D721Med (cell line): ENCODE measurements around the gene PNKP.

Experiments used
- DNase-seq: peaks from one replicate; pipeline ENCODE4 v3.0.0; 2011; ENCODE audit warnings: low spot score; ENCODE audit not compliant: insufficient read length
- FAIRE-seq: peaks from 2 replicates; lab custom pipeline; 2011; peaks lifted over from hg19 to GRCh38; lab: Jason Lieb, UNC
- CTCF ChIP-seq: IDR thresholded peaks from 2 replicates; pipeline ENCODE4 v1.5.1; 2012; ENCODE audit warnings: mild to moderate bottlenecking, control low read depth; ENCODE audit not compliant: insufficient read depth; ENCODE audit errors: missing control alignments

PNKP gene

GRCh38 chr19:49840321-49840720 is 27.1 kb downstream of the PNKP start:
- no peak for TF ChIP-seq CTCF
- no peak for FAIRE-seq
- DNase-seq: no peak

- no peak for FAIRE-seq
- no peak for DNase-seq
- no peak for TF ChIP-seq CTCF
Observed at GRCh38 chr19:49839713-49840112, 27.7 kb downstream of the PNKP start.

- no peak for DNase-seq
- no peak for FAIRE-seq
- no peak for TF ChIP-seq CTCF
Observed at GRCh38 chr19:49838885-49839588, 28.3 kb downstream of the PNKP start.

GRCh38 chr19:49837425-49837824 is 30.0 kb downstream of the PNKP start:
- FAIRE-seq (no peak), DNase-seq (no peak)
- no peak for TF ChIP-seq CTCF

- FAIRE-seq (no peak), DNase-seq (no peak)
- no peak for TF ChIP-seq CTCF
Observed at GRCh38 chr19:49837009-49837310, 30.4 kb downstream of the PNKP start.

- no peak for TF ChIP-seq CTCF
- DNase-seq (no peak), FAIRE-seq (no peak)
Observed at GRCh38 chr19:49836176-49837008, 31.0 kb downstream of the PNKP start.

GRCh38 chr19:49835562-49835961 is 31.8 kb downstream of the PNKP start:
- FAIRE-seq (no peak), DNase-seq (no peak)
- TF ChIP-seq CTCF: no peak
